Lower leg skin (tissue), 3 donors: ENCODE data around the gene RAD51B.

Experiments used
- POLR2A ChIP-seq, 2 donors: fragments of 450-650 bp; IDR thresholded peaks; one replicate each; pipeline ENCODE4 v1.6.1; 2016 to 2017; ENCODE audit warnings: antibody characterized with exemption in 2 of 2, mild to moderate bottlenecking in 1 of 2, moderate library complexity in 1 of 2
- TF ChIP-seq, protein P1 (sequence below), 3 donors: fragments of 450-650 bp; IDR thresholded peaks; one replicate each; pipeline ENCODE4 v1.5.1; 2016; ENCODE audit warnings: antibody characterized with exemption in 3 of 3, mild to moderate bottlenecking in 3 of 3, moderate library complexity in 2 of 3

DNA sequence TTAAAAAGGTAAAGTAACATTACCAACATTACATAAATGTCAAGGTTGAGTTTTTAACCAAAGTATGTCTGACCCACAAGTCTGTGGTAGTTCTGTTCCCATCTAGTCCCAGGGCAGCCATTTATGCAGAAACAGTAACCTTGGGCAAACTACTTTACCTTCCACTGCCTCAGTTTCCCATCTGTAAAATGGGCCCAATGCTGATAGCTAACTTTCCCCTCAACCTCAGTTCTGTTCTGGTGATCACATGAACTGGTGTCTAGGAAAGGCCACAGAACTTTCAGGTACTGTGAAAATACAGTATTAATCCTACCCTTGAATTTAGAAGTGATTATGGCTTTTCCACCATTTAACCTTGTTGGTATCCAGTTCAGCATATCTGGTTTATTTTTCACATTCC lies 859.7 kb downstream of the RAD51B start:
- TF ChIP-seq, protein P1, sequence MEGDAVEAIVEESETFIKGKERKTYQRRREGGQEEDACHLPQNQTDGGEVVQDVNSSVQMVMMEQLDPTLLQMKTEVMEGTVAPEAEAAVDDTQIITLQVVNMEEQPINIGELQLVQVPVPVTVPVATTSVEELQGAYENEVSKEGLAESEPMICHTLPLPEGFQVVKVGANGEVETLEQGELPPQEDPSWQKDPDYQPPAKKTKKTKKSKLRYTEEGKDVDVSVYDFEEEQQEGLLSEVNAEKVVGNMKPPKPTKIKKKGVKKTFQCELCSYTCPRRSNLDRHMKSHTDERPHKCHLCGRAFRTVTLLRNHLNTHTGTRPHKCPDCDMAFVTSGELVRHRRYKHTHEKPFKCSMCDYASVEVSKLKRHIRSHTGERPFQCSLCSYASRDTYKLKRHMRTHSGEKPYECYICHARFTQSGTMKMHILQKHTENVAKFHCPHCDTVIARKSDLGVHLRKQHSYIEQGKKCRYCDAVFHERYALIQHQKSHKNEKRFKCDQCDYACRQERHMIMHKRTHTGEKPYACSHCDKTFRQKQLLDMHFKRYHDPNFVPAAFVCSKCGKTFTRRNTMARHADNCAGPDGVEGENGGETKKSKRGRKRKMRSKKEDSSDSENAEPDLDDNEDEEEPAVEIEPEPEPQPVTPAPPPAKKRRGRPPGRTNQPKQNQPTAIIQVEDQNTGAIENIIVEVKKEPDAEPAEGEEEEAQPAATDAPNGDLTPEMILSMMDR (IDR thresholded peaks at IDR 0.05), result no peak
- TF ChIP-seq POLR2A (IDR thresholded peaks at IDR 0.05), result no peak
